Dedifferentiated amniotic fluid mesenchymal stem cell (primary cell): ENCODE results near the gene KIAA0513.
"Not testable (repeated sequence)": the region's sequence is repeated elsewhere in the genome, so short reads cannot be mapped to it uniquely, and the experiment has no call there.

Experiments
- DNase-seq: peaks from one replicate; pipeline ENCODE4 v3.0.0-alpha.2; 2016; ENCODE audit errors: extremely low spot score

Gene KIAA0513

DNA sequence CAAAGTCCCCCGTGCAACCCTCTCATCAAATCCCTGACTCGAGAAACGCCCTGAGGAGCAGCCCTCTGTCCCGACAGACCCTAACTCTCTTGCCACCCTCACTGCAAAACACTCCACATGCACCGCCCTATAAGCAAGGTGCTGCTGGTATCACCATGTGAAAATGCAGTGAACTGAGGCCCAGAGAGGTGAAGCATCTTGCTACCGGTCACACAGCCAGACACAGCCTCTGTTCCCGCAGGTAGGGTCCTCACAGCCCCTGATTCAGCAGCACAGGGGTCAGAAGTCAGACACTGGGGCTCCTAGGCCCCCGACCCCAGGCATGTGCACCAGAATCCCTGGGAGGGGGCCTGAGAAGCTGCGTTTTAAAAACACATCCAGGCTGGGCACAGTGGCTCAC lies 83.6 kb downstream of the KIAA0513 start:
- no peak for DNase-seq

DNA sequence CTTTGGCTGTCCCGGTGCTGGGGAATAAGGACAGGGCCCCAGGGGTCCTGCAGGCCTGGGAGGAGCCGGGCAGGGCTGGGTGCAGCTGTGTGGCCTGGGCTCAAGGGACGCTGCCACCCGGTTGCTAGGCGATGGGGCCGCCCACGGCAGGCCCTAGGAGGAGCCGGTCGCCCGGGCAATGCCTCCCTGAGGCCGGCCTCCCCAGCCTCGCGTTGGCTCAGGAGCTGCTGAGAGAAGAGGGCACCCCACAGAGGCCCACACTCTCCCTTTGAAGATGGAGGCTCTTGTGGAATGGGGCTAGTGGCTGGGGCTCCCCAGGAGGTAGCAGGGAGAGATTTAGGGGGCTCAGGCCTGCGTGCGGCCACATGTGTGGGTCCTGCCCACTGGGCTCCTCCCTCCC lies 84.8 kb downstream of the KIAA0513 start, which contains the start of gene CIBAR2:
TSS of gene CIBAR2 (minus strand) at position 109 of the 400 bp plus-strand sequence. CDS start 120 bp downstream, outside the sequence.
- DNase-seq: no peak

DNA sequence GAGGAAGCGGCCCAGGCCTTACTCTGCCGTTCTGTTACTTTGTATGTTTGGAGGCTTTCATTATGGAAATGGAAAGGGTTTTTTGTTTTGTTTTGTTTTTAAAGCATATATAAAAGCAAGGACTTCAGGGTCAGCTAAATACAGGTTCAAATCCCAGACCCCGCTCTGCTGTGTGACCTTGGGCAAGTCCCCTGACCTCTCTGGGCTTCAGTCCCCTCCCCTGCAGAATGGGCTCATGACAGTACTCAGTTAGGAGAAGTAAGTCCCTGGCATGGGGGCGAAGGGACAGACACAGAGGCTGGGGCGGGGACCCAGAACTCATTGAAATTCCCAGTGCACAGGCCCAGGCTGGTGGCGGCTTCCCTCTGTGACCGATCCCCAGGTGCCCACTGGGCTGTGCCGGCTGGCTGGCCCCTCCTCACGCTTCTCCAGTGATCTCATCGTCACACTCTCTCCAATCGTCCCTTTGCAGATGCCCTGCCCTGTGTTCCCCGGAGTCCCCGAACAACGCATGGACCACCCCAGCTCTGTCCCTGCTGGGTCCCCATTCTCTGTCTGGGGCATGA lies 85.7 kb downstream of the KIAA0513 start:
- no peak for DNase-seq

DNA sequence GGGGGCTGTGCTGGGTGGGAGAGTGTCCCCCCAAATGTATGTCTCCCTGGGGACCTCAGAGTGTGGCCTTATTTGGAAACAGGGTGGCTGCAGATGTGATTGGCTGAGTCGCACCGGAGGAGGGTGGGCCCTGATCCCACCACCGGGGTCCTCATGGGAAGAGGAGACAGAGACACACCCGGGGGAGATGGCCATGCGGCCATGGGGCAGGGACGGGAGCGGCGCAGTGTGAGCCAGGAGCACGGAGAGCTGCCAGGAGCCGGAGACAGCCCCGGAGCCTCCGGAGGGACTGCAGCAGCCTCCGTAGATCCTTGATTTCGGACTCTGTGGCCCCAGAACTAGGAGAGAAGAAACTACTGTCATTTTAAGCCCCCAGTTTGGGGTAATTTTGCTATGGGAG lies 86.3 kb downstream of the KIAA0513 start:
- DNase-seq: no peak

DNA sequence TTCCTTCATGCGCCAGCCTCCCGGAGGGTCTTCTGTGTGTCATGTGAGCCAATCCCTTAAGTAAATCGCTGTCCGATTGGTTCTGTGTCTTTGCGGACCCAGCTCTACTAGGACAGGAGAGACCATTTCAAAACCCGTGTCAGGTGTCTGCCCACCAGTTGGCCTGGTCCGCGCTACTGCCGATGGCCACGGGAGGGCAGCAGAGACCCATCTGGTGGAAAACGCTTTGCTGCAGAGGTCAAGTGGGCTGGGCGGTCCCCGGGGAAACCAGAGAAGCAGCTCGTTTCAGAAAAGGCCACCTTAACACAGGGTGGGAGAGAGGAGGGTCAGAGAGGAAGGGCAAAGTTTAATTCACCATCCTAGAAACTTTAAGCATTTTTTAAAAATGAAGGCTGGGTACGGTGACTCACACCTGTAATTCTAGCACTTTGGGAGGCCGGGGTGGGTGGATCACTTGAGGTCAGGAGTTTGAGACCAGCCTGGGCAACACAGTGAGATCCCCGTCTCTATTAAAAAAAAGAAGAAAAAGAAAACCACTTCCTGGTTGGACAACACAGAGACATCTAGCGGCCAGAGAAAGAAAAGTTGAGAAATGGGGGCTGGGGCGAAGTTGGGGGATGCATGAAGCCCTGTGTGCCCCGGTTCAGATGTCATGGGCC lies 87.4 kb downstream of the KIAA0513 start:
- DNase-seq: peak; percentile 68

DNA sequence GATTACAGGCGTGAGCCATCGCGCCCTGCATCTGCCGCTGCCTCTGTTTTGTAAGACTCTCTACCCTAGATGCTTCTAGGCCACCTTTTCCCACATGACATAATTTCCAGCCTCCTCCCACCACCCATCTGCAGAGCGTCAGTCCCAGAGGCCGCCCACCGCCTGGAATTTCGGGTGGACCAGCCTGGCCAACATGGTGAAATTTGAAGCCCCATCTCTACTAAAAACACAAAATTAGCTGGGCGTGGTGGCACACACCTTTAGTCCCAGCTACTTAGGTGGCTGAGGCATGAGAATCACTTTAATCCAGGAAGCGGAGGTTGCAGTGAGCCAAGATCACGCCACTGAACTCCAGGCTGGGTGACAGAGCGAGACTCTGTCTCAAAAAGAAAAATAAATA lies 89.8 kb downstream of the KIAA0513 start:
- DNase-seq: no peak

DNA sequence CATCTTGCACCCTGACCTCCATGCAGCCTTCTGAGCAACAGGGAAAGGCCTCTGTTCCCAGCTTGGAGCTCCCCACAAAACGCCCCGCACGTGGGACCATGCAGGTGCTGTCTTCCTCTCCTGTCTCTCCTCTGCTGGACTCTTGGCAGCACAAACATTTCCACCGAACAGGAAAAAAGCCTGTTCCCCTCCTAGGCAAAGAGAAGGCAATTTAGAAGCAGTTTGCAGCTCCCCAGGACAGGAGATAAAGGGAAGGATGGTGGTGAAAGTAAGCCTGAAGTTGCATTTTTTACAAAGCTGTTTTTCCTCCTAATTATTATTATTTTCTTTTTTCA lies 92.4 kb downstream of the KIAA0513 start:
- no peak for DNase-seq

DNA sequence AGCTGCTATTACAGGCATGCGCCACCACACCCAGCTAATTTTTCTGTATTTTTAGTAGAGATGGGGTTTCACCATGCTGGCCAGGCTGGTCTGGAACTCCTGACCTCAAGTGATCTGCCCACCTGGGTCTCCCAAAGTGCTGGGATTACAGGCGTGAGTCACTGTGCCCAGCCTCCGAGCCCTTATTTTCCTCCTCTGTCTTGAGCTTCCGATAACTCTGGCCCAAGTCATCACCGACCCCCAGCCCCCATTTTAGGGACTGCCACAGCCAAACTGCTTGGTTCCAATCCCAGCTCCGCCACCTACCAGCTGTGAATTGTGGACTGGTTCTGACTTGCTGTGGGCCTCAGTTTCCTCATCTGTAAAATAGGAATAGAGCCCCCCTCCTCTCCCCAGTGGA lies 95.8 kb downstream of the KIAA0513 start:
- DNase-seq: not testable (repeated sequence)

DNA sequence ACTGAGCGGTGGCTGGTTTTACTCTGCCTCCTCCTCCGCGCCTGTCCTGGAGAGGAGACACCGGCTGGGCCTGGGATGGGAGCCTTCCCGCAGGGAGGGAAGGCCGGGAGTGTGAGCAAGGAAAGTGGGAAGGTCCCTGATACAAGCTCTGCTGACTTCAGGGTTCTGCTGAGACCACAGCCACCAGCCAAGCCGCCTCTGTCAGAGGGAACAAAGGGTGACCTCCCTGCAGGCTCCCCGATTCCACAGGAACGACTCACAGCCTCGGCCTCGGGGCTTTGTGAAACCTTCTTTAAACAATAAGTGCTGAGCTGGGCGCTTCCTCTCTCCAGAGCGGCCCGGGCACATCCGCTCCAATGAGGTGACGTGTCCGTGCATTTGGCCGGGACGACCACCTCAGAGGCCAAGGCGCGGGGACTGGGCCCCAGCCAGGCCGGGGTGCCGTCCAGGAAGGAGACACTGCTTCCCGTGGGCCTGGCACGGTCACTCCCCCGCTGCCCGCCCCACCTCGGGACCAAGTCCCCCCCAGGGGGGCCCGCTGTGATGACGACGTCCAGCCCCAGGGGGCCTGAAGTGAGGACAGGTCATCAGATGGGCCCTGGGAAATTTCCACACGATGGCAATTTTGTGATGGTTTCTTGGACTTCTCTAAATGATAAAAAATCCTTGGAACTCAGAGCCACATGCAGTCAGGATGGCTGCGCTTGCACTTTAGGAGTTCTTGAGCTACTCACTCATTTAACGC lies 96.5 kb downstream of the KIAA0513 start:
- peak; percentile 53 for DNase-seq

DNA sequence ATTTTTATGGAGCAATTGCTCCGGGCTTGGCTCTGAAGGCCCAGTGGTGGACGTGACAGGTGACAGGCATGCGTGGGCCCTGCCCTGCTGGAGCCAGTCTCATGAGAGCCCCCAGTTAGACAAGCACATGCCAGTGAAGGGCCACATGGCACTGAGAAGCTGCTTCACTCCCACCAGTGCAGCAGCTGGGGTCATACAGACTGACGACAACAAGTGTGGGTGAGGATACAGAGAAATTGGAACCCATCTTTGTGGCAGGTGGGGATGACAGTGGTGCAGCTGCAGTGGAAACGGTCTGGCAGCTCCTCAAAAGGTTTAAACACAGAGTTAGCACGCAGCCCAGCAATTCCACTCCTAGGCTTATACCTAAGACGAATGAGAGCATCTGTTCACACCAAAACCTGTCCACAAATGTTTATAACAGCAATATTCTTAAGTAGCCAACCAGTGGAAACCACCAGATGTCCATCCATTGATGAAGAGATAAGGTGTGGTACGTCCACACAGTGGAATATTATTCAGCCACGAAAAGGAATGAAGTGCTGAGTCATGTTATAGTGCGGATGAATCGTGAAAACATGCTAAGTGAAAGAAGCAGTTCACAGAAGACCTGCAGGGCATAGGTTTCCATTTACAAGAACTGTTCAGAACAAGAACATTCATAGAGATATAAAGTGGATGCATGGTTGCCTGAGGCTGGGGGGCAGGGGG lies 97.2 kb downstream of the KIAA0513 start:
- DNase-seq: no peak

DNA sequence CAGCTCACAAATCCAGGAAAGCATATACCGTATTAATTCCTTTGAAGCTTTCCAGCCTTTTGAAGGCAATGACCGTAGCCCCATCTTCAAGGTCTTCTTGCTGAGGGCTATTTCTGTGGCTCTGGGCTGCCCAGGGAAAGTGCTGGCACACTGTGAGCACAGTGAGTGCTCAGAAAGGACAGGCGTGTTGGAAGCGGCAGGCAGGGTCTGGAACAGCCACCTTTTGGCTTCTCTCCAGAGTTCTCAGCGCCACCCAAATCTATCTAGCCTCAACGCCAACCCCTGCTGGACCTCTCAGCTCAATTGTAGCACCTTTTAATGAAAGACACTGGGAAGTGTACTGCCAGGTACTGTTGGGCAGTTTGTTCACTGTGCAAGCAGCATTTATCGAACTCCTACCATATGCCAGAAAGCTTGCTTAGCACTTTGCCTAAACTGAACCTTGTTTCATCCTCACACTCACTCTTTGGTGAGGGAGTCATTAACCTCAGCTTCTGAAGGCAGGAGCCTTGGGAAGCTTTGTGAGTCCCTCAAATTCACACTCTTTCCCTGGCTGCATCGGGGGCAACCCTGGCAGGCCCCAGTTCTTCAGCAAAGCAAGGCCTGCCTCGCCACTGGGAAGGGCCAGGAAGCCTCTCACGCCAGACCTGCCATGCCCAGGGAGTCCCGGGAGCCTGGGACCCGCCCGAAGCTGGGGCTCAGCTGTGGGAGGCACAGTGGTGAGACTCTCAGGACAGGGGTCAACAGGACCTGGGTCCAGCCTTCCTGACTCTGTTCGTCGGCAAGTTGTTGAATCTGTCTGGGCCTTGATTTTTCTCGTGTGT lies 98.2 kb downstream of the KIAA0513 start:
- DNase-seq: no peak

DNA sequence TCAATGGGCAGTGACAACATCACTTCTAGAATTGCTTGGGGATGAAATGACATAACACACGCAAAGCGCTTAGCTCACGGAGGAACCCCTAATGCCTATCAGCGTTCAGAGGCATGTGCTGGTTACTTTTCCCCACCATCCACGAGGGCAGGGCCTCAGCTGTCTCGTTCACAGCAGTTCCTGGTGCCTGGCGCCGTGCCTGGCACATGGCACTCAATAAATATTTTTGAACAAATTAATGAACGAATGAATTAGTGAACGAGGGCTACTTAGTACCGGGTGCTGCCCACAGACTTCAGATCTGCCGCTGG lies 98.8 kb downstream of the KIAA0513 start:
- no peak for DNase-seq

DNA sequence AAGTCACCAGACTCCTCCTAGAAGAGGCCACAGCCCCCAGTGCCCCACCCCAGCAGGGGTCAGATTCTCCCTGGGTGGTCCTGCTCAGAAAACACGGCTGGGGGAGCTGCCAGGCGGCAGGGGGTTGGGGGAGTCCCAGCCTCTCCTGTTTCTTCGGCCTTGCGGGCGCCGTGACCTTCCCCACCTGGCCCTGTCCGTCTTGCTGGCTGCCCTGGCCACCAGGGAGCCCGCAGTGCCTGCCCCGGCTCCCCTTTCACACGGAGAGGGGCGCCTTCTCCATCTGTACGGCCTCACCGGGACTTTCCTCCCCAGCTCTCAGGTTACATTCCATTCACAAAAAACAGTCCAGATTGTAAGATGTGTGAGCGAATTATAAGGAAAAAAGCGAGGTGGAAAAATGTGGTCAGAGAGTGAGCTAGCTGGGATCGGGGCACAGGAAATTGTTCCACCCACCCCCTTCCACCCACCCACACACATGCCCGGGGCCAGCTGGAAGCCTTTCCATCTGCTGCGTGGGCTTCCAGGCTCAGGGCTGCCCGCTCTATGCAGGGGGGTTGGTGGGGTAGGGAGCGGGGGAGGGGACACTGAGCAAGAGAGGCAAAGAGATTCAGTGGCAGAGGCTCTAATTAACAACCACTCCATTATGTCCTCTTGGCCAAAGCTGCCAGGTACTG lies 99.2 kb downstream of the KIAA0513 start:
- peak; percentile 59 for DNase-seq

DNA sequence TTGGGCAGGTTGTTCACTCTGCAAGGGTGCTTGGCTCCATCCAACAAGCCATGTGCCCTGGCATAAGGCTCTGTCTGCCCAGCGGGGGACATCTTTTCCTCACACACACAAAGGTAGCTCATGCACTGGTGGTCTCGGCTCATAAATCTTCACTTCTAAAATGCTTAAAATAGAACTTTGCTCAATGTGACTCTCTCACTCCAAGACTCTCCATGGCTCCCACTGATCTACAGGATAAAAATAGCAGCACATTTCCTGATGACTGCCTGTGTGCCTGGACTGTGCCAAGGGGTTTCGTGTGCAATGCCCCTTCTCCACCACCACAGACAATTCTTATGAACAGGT lies 99.8 kb downstream of the KIAA0513 start:
- no peak for DNase-seq

DNA sequence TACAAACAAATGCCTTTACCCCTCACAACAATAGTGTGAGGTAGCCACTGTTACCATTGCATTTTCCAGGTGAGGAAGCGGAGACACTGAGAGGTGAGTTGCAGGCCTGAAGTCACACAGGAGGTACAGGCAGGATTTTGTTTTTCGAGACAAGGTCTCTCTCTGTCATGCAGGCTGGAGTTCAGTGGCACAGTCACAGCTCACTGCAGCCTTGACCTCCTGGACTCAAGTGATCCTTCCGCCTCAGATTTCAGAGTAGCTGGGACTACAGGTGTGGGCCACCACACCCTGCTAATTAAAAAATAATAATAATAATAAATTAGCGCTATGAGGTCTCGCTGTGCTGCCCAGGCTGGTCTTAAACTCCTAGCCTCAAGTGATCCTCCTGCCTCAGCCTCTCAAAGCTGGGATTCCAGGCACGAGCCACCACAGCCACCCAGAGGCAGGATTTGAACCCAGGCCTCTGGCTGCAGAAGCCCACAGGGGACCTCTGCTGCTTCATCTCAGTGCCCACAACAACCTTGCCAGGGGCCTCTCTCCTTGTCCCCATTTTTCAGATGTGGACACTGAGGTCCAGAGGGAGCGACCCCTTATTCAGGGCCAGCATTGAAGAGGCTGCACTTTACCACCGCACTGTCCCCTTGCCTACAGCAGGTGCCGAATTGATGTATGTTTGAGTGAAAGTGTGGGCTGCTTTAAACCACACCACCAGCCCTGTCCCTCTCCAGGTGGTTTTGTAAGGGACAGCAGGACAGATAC lies 100.7 kb downstream of the KIAA0513 start:
- DNase-seq: no peak

DNA sequence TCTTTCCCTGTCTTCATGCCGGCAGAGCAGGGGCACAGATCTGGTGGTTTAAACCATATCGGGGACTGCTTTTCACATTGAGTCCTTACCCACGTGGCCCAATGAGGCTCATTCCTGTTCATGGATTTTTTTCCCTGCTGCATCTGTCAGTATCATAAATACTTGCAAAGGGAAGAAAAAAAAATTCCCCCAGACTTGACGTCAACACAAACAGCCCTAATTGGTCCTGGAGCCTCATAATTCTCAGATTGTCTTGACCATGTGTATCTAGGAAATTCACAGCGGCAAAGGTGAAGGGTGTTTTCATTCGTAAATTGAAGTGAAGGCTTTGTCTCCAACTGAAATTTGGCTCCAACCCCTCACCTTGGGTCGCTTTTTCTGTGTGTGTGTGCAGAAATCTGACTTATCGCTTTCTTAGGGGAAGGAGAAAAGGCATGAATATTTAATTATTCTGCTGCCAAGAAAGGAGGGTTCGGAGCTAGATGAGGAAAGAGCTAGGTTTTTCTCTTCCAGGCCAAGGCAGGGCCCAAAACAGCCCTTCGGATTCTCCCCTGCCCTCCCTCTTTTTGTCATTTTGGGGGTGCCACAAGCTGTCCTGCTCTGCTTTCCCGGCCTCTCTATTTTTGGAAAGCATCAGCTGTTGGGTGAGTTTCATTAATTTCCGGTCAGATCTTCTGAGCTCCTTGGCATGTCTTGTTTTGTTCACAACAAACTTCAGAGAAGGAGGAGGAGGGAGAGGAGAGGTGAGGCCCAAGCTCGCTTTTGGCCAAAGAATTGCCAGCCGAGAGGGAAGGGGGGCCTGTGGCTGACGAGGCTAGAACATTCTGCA lies 102.5 kb downstream of the KIAA0513 start:
- no peak for DNase-seq

DNA sequence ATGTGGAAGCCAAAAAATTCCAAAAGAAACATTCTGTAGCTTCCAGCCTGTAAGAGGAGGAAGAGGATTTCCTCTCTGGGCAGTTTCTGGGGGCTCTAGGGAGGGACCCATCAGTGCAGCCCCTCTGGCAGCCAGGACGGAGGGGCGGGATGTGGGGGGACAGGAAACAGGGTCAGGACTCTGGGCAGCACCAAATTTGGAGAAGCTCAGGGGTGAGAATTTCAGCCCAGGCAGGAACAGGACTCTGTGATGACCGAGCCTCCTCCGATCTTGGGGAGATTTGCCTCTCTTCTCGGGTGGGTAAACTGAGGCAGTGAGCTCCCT lies 103.1 kb downstream of the KIAA0513 start:
- no peak for DNase-seq

DNA sequence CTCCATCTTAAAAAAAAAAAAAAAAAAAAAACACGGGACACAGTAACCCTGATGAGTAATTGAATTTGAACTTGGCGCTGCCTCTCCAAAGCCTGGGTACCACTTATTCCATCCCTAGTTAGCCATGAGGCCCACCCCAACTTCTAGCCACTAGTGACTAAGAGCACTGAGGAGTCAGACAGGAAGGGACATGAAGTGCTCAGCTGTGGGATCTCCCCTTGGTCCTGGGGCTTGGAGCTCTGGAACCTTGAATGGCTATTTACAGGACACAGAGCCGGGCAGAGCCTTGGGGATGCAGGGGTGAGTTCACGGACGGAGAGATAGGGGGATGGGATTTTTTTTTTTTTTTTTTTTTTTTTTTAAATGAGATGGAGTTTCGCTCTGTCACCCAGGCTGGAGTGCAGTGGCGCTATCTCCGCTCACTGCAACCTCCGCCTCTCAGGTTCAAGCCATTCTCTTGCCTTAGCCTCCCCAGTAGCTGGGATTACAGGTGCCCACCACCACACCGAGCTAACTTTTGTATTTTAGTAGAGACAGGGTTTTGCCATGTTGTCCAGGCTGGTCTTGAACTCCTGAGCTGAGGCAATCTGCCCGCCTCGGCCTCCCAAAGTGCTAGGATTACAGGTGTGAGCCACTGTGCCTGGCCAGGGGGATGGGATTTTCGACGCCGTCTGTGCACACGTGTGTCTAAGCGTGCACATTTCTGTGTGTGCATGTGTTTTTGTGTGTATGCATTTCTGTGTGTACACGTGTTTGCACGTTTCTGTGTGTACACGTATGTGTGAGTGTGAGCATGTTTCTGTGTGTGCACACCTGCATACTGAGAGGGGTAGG lies 105.1 kb downstream of the KIAA0513 start:
- DNase-seq: no peak

DNA sequence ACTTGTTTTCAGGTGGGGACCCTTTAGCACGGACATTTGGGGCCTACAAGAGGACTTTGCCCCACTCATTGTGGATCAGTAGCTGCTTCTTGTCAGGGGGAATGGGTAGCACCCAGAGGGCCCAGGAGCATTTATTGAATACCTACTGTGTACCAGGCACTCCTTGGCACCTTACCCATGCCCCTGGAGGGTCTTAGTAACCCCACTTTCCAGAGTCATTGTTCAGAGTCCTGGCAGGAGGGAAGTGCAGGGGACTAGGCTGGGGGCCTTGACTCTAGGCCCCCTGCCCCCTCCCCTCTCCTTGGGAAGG lies 105.7 kb downstream of the KIAA0513 start:
- DNase-seq: no peak
